Ovary (tissue), 9 donors: ENCODE results near the gene PTPN12. TPM values are rescaled to one million over a fixed set of nuclear protein-coding genes. Genes with fewer than 3 reads are reported as not detected.

Experiments used
- DNase-seq, 5 donors: peaks; one replicate each; pipeline ENCODE4 v3.0.0-alpha.2; 2019 to 2020
- H3K27ac ChIP-seq, 2 donors: fragments of 200-600 bp; one replicate each; pipeline versions ENCODE4 v1.5.1 to v1.8.0; 2019 to 2022
- H3K27me3 ChIP-seq: fragments of 200-600 bp; one replicate; pipeline ENCODE4 v1.8.0; 2022
- H3K36me3 ChIP-seq: fragments of 200-600 bp; sonication (generic); one replicate; pipeline ENCODE4 v1.5.1; 2019
- H3K4me1 ChIP-seq: one replicate; pipeline ENCODE4 v1.8.1; 2013; ENCODE audit warnings: mild to moderate bottlenecking, moderate library complexity; ENCODE audit not compliant: insufficient read depth
- H3K4me3 ChIP-seq: fragments of 200-600 bp; sonication (generic); one replicate; pipeline ENCODE4 v1.5.1; 2017
- H3K9me3 ChIP-seq, 2 donors: fragments of 200-600 bp in 1 of 2; sonication (generic) in 1 of 2; one replicate each; pipeline versions ENCODE4 v1.5.1 to v1.8.1; 2013 to 2019; ENCODE audit warnings: mild to moderate bottlenecking in 1 of 2, moderate library complexity in 1 of 2
- CTCF ChIP-seq, 3 donors: fragments of 450-650 bp in 2 of 3; fragments of 200-600 bp in 1 of 3; IDR thresholded peaks; one replicate each; pipeline versions ENCODE4 v1.5.1 to v1.8.0; 2016 to 2022; ENCODE audit warnings: antibody characterized with exemption in 3 of 3, mild to moderate bottlenecking in 1 of 3
- EP300 ChIP-seq: sonication (generic); formaldehyde crosslinking; IDR thresholded peaks from one replicate; pipeline ENCODE4 v1.6.1; 2017; ENCODE audit warnings: antibody characterized with exemption
- POLR2A ChIP-seq: fragments of 450-650 bp; IDR thresholded peaks from one replicate; pipeline ENCODE4 v1.6.1; 2017; ENCODE audit warnings: antibody characterized with exemption, mild to moderate bottlenecking, moderate library complexity
- WGBS, 3 donors: extraction: QIAGEN DNeasy Blood & Tissue Kit in 1 of 3; methylation state at CpG; one replicate each; pipeline versions ENCODE4 v1.1.5 to v1.1.7; 2013 to 2017; 5-methylcytosine and 5-hydroxymethylcytosine counted together
- intact Hi-C, 4 donors: fragments of 100-400 bp; cut with DNase I; formaldehyde crosslinking; loops; one replicate each; pipeline versions ENCODE4 v1.11.0 to v1.15.1; 2022 to 2023
- polyA plus RNA-seq, 2 donors: library from polyadenylated mRNA; stranded (reverse); fragments of 200-250 nt in 1 of 2; fragments of 350-450 nt in 1 of 2; fragmentation: Illumina TruSeq in 1 of 2; extraction: RNeasy Lipid Tissue Mini Kit (QIAGEN cat#74804) in 1 of 2; gene quantifications; one replicate each; pipeline ENCODE4 v1.2.3, GENCODE V29; 2013 to 2014
- total RNA-seq, 7 donors: library from RNA; depleted of rRNA in 2 of 7; stranded (reverse); fragments of >200 nt in 2 of 7; fragmentation: NEBNext Ultra II Directional in 3 of 7; extraction: Animal tissue kit (Norgen Biotek cat#: 25700) in 3 of 7; gene quantifications; one replicate each; pipeline versions ENCODE4 v1.1.0 to v1.2.4, GENCODE V29; 2016 to 2023
- donor health status: DM: no; HTN: no; CAD: no; lungs with moderate emphysema.
- donor health status: DM: no; HTN: no; CAD: no.
- donor health status: Bipolar disorder and iron deficiency.
- donor health status: DM: yes; HTN: yes; CAD: no.
- donor health status: DM: no; HTN: no; CAD: no.
- donor health status: DM: yes; HTN: yes; CAD: no.

Gene PTPN12
- total and polyA plus RNA-seq, 9 donors: 45.8 to 90.0 (median 62.7) TPM

- H3K4me1 ChIP-seq: peaks cover 5% of the 10 kb centered on the region
- TF ChIP-seq CTCF (IDR thresholded peaks at IDR 0.05) (no peak), EP300 (no peak), POLR2A (no peak)
- H3K27ac ChIP-seq: no peak overlapping the region
- H3K4me3 ChIP-seq: no peak overlapping the region
- DNase-seq: no peak
- H3K27me3 ChIP-seq: no peaks in the 10 kb centered on the region
- no peaks in the 10 kb centered on the region for H3K9me3 ChIP-seq
- intact Hi-C loops: no loop called here
- WGBS, 3 donors: 82 to 93% (median 87%) methylated on average over 2 of the region's 2 CpGs
- no peaks in the 10 kb centered on the region for H3K36me3 ChIP-seq
These were observed 21.3 kb downstream of the PTPN12 start for GRCh38 chr7:77558284-77558967.

GRCh38 chr7:77561352-77561751 is 24.3 kb downstream of the PTPN12 start:
- Histone ChIP-seq H3K36me3 (no peaks in the 10 kb centered on the region), H3K9me3 (no peaks in the 10 kb centered on the region), H3K4me1 (peaks cover 7% of the 10 kb centered on the region), H3K27me3 (no peaks in the 10 kb centered on the region), H3K27ac (no peak overlapping the region), H3K4me3 (no peak overlapping the region)
- no peak for DNase-seq
- intact Hi-C loops: no loop called here
- TF ChIP-seq POLR2A: no peak
- no peak for TF ChIP-seq EP300
- TF ChIP-seq CTCF (IDR thresholded peaks at IDR 0.05): no peak
- 56 to 78% (median 69%) methylated on average over 3 of the region's 3 CpGs for WGBS, 3 donors

GRCh38 chr7:77563275-77563674 is 26.2 kb downstream of the PTPN12 start:
- Histone ChIP-seq H3K27me3 (no peaks in the 10 kb centered on the region), H3K4me3 (no peak overlapping the region), H3K36me3 (no peaks in the 10 kb centered on the region), H3K27ac (no peak overlapping the region), H3K4me1 (peaks cover 5% of the 10 kb centered on the region), H3K9me3 (no peaks in the 10 kb centered on the region)
- TF ChIP-seq CTCF (IDR thresholded peaks at IDR 0.05): no peak
- no peak for TF ChIP-seq EP300
- no peak for TF ChIP-seq POLR2A
- WGBS, 3 donors: 22 to 34% (median 30%) methylated on average over 2 of the region's 2 CpGs
- DNase-seq: no peak
- intact Hi-C loops: no loop called here

GRCh38 chr7:77565917-77566316 is 28.8 kb downstream of the PTPN12 start:
- DNase-seq: no peak
- Histone ChIP-seq H3K9me3 (no peaks in the 10 kb centered on the region), H3K4me1 (peaks cover 3% of the 10 kb centered on the region), H3K4me3 (no peak overlapping the region), H3K36me3 (no peaks in the 10 kb centered on the region), H3K27ac (no peak overlapping the region), H3K27me3 (no peaks in the 10 kb centered on the region)
- intact Hi-C loops: no loop called here
- no peak for TF ChIP-seq CTCF (IDR thresholded peaks at IDR 0.05)
- no peak for TF ChIP-seq EP300
- TF ChIP-seq POLR2A: no peak
- 63 to 80% (median 70%) methylated on average over 1 of the region's 1 CpG for WGBS, 3 donors
